Karpas-422 (cell line): ENCODE results near the gene SGPP1. TPM values are rescaled to one million over a fixed set of nuclear protein-coding genes. Genes with fewer than 3 reads are reported as not detected.
"Not testable (repeated sequence)": the region's sequence is repeated elsewhere in the genome, so short reads cannot be mapped to it uniquely, and the experiment has no call there.

Source experiments
- DNase-seq: peaks from one replicate; pipeline ENCODE4 v3.0.0-alpha.2; 2015
- H2AFZ ChIP-seq: fragments of 200-600 bp; sonication (generic); 2 replicates; pipeline ENCODE4 v1.6.1; 2014; ENCODE audit warnings: antibody characterized with exemption, low read length, mixed read lengths
- H3K27ac ChIP-seq: fragments of 200-600 bp; sonication (generic); 2 replicates; pipeline ENCODE4 v1.5.1; 2014; ENCODE audit warnings: mild to moderate bottlenecking, low read length, moderate library complexity
- H3K27me3 ChIP-seq: fragments of 200-600 bp; sonication (generic); 2 replicates; pipeline ENCODE4 v1.6.1; 2014; ENCODE audit warnings: low read length, mixed read lengths
- H3K36me3 ChIP-seq: fragments of 200-600 bp; sonication (generic); 2 replicates; pipeline ENCODE4 v1.6.1; 2014; ENCODE audit warnings: low read length, mixed read lengths; ENCODE audit not compliant: insufficient read depth
- H3K4me1 ChIP-seq: fragments of 200-600 bp; sonication (generic); 2 replicates; pipeline ENCODE4 v1.6.1; 2014; ENCODE audit warnings: mild to moderate bottlenecking, low read length, mixed read lengths
- H3K4me2 ChIP-seq: fragments of 200-600 bp; sonication (generic); 2 replicates; pipeline ENCODE4 v1.6.1; 2014; ENCODE audit warnings: low read length, low read depth, mild to moderate bottlenecking; ENCODE audit not compliant: poor library complexity, severe bottlenecking
- H3K4me3 ChIP-seq: fragments of 200-600 bp; sonication (generic); 2 replicates; pipeline ENCODE4 v1.5.1; 2014; ENCODE audit warnings: mild to moderate bottlenecking, antibody characterized with exemption, low read length, mixed read lengths
- H3K79me2 ChIP-seq: fragments of 200-600 bp; sonication (generic); 2 replicates; pipeline ENCODE4 v1.6.1; 2014; ENCODE audit warnings: mild to moderate bottlenecking, low read length, mixed read lengths
- H3K9ac ChIP-seq: fragments of 200-600 bp; sonication (generic); 2 replicates; pipeline ENCODE4 v1.6.0; 2014; ENCODE audit warnings: low read length
- H3K9me2 ChIP-seq: fragments of 200-600 bp; sonication (generic), shearing (Covaris generic); replicated peaks from 2 replicates; pipeline ENCODE4 v1.6.0; 2014; ENCODE audit warnings: mild to moderate bottlenecking, low read length, moderate library complexity; ENCODE audit not compliant: insufficient read depth
- H3K9me3 ChIP-seq: fragments of 300-700, 200-600 bp; sonication (generic); 2 replicates; pipeline ENCODE4 v1.6.1; 2014; ENCODE audit warnings: low read length, mixed read lengths
- H4K20me1 ChIP-seq: fragments of 200-600 bp; sonication (generic); 2 replicates; pipeline ENCODE4 v1.6.1; 2014; ENCODE audit warnings: mild to moderate bottlenecking, antibody characterized with exemption, low read length, low read depth; ENCODE audit not compliant: insufficient read depth
- total RNA-seq: library from RNA; depleted of rRNA; stranded (reverse); fragments of >200 nt; shearing (Covaris generic); gene quantifications from 2 replicates; pipeline ENCODE4 v1.2.3, GENCODE V29; 2014; ENCODE audit warnings: low replicate concordance

The SGPP1 gene
- total RNA-seq, 1 experiment from 2014 or later, result 185 TPM

DNA sequence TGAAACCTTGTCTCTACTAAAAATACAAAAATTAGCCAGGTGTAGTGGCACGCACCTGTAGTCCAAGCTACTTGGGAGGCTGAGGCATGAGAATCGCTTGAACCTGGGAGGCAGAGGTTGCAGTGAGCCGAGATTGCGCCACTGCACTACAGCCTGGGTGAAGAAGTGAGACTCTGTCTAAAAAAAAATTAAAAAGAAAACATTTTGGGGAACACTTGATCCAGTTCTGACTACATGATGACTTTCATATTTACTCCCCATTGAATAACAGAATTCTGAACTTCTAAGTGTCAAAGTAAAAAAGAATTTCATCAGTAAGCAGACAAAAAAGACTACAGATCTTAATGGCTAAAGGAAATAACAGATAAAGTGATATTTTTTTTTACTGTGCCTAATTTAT is 25.3 kb downstream of the SGPP1 start:
- Histone ChIP-seq H3K36me3 (peaks cover 25% of the 10 kb centered on the region), H3K4me1 (peaks cover 49% of the 10 kb centered on the region), H3K27ac (peak overlapping the region; percentile 54), H3K79me2 (peaks cover 100% of the 10 kb centered on the region), H3K4me2 (peak overlapping the region; percentile 14)
- not testable (repeated sequence) for DNase-seq, H2AFZ ChIP-seq, H4K20me1 ChIP-seq, H3K27me3 ChIP-seq, H3K9ac ChIP-seq, H3K9me3 ChIP-seq, H3K9me2 ChIP-seq, H3K4me3 ChIP-seq

DNA sequence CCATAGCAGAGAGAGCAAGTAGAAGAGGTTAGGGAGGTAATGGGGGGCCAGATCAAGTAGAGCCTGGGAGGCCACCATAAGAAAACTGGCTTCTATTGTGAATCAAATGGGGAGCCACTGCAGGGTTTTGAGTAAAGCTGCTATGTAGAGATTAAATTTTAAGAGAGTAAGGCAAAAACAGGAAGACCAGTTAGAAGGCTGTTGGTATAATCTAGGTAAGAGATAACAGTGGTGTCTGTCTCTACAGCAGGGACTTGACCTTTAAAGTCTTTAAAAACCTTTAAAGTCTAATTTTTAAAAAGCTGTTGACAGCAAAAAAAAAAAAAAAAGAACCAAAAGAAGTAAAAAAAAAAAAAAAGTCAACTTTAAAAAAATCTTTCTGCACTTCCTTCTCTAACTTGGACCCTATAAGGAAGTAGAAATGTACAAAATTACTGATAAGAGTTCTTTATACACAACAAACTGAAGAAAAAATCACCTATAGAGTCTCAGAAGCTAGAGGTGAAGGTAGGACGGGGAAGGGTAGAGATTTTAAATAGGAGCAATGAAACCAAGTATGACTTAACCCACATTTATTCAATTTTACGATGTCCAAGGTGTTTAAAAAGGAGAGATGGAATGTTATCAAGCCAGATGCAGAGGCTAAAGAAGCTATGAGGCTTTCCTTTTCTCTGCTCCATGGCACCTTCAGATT is 26.1 kb downstream of the SGPP1 start:
- Histone ChIP-seq H3K9ac (no peak overlapping the region), H3K9me2 (no peaks in the 10 kb centered on the region), H3K4me2 (peak overlapping the region; percentile 5), H3K27ac (peak overlapping the region; percentile 54), H3K4me3 (no peak overlapping the region), H3K9me3 (no peaks in the 10 kb centered on the region), H4K20me1 (no peaks in the 10 kb centered on the region), H2AFZ (no peak overlapping the region), H3K27me3 (no peaks in the 10 kb centered on the region), H3K4me1 (peaks cover 42% of the 10 kb centered on the region), H3K36me3 (peaks cover 31% of the 10 kb centered on the region), H3K79me2 (peaks cover 100% of the 10 kb centered on the region)
- DNase-seq, result no peak

GRCh38 chr14:63692310-63693020 is 35.4 kb downstream of the SGPP1 start:
- DNase-seq, result no peak
- Histone ChIP-seq H2AFZ (no peak overlapping the region), H3K4me3 (no peak overlapping the region), H3K27ac (no peak overlapping the region), H4K20me1 (no peaks in the 10 kb centered on the region), H3K9me3 (no peaks in the 10 kb centered on the region), H3K36me3 (peaks cover 54% of the 10 kb centered on the region), H3K79me2 (peaks cover 85% of the 10 kb centered on the region), H3K9me2 (no peaks in the 10 kb centered on the region), H3K4me1 (peaks cover 10% of the 10 kb centered on the region; the same call in 1 of the 2 replicates), H3K27me3 (no peaks in the 10 kb centered on the region), H3K4me2 (no peak overlapping the region), H3K9ac (no peak overlapping the region)

DNA sequence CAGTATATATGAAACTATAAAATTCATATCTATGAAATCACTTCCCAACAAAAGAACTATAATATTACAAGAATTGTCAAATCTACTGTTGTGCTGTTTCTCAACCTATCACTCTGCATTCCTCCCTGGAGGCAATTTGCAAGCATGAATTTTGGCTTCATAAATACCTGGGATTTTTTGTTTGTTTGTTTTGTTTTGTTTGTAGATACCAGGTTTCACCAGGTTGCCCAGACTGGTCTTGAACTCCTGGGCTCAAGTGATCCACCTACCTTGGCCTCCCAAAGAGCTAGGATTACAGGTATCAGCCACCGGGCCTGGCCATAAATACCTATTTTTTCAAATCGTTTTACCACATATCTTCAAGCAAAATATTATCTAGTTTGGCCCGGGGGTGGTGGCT is 38.7 kb downstream of the SGPP1 start:
- Histone ChIP-seq H3K4me3 (no peak overlapping the region), H3K9me3 (no peaks in the 10 kb centered on the region), H3K4me2 (no peak overlapping the region), H3K79me2 (peaks cover 86% of the 10 kb centered on the region), H2AFZ (no peak overlapping the region), H3K4me1 (peaks cover 10% of the 10 kb centered on the region; the same call in 1 of the 2 replicates), H3K9me2 (no peaks in the 10 kb centered on the region), H3K27ac (no peak overlapping the region), H4K20me1 (no peaks in the 10 kb centered on the region), H3K36me3 (peaks cover 62% of the 10 kb centered on the region), H3K27me3 (no peaks in the 10 kb centered on the region), H3K9ac (no peak overlapping the region)
- no peak for DNase-seq

GRCh38 chr14:63686926-63687325 is 40.9 kb downstream of the SGPP1 start:
- Histone ChIP-seq H3K79me2 (peaks cover 86% of the 10 kb centered on the region), H3K4me1 (no peaks in the 10 kb centered on the region), H4K20me1 (no peaks in the 10 kb centered on the region), H3K36me3 (peaks cover 66% of the 10 kb centered on the region), H3K4me3 (no peak overlapping the region), H2AFZ (no peak overlapping the region), H3K27ac (no peak overlapping the region), H3K9me2 (no peaks in the 10 kb centered on the region), H3K9ac (no peak overlapping the region), H3K27me3 (no peaks in the 10 kb centered on the region), H3K4me2 (no peak overlapping the region), H3K9me3 (no peaks in the 10 kb centered on the region)
- no peak for DNase-seq

GRCh38 chr14:63685401-63685800 is 42.5 kb downstream of the SGPP1 start:
- Histone ChIP-seq H3K27ac (no peak overlapping the region), H2AFZ (no peak overlapping the region), H3K9me2 (no peaks in the 10 kb centered on the region), H3K4me3 (no peak overlapping the region), H3K36me3 (peaks cover 68% of the 10 kb centered on the region), H3K4me2 (no peak overlapping the region), H3K9me3 (no peaks in the 10 kb centered on the region), H3K9ac (no peak overlapping the region), H3K4me1 (no peaks in the 10 kb centered on the region), H3K79me2 (peaks cover 84% of the 10 kb centered on the region), H3K27me3 (no peaks in the 10 kb centered on the region), H4K20me1 (no peaks in the 10 kb centered on the region)
- DNase-seq, result no peak

DNA sequence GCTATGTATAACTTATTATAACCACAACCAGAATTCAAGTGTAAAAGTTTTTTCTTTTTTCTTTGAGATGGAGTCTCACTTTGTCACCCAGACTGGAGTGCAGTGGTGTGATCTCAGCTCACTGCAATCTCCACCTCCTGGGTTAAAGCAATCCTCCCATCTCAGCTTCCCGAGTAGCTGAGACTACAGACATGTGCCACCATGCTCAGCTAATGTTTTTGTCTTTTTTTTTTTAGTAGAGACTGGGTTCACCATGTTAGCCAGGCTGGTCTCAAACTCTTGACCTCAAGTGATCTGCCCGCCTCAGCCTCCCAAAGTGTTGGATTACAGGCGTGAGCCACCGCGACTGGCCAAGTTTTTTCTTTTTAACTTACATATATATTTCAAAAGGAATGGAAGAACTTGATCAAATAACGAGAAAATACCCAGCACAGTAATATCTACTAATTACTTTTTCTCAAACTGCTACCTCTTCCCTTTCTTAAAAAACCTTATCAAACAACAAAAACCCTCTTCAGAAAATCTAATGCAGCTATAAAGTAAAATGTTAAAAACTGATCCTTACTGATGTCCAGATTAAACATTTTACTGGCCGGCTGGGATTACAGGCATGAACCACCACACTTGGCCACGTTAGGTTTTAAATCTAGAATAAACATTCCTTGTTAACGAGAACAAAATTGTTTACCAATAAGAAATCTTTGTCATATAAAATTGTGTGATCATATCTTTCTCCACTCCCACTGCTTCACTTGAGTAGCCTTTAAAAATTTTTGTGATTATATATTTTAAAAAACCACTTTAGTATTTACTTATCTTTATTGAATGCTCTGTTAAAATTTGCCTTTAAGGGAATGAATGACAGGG is 44.9 kb downstream of the SGPP1 start:
- Histone ChIP-seq H4K20me1 (no peaks in the 10 kb centered on the region), H3K27ac (no peak overlapping the region), H3K4me3 (no peak overlapping the region), H2AFZ (no peak overlapping the region), H3K79me2 (peaks cover 69% of the 10 kb centered on the region), H3K4me2 (no peak overlapping the region), H3K4me1 (no peaks in the 10 kb centered on the region), H3K9me3 (no peaks in the 10 kb centered on the region), H3K36me3 (peaks cover 67% of the 10 kb centered on the region), H3K9ac (no peak overlapping the region), H3K27me3 (no peaks in the 10 kb centered on the region), H3K9me2 (no peaks in the 10 kb centered on the region)
- DNase-seq, result no peak

- Histone ChIP-seq H3K27me3 (no peaks in the 10 kb centered on the region), H3K27ac (no peak overlapping the region), H3K9me2 (no peaks in the 10 kb centered on the region), H3K36me3 (peaks cover 45% of the 10 kb centered on the region), H2AFZ (no peak overlapping the region), H3K4me1 (no peaks in the 10 kb centered on the region), H3K4me3 (no peak overlapping the region), H3K79me2 (peaks cover 29% of the 10 kb centered on the region), H4K20me1 (no peaks in the 10 kb centered on the region), H3K9me3 (no peaks in the 10 kb centered on the region), H3K9ac (no peak overlapping the region), H3K4me2 (no peak overlapping the region)
- DNase-seq, result no peak
Measured at GRCh38 chr14:63678536-63678935, 49.3 kb downstream of the SGPP1 start.
